ENCODE data around the gene MAN1B1.

MAN1B1 gene

DNA sequence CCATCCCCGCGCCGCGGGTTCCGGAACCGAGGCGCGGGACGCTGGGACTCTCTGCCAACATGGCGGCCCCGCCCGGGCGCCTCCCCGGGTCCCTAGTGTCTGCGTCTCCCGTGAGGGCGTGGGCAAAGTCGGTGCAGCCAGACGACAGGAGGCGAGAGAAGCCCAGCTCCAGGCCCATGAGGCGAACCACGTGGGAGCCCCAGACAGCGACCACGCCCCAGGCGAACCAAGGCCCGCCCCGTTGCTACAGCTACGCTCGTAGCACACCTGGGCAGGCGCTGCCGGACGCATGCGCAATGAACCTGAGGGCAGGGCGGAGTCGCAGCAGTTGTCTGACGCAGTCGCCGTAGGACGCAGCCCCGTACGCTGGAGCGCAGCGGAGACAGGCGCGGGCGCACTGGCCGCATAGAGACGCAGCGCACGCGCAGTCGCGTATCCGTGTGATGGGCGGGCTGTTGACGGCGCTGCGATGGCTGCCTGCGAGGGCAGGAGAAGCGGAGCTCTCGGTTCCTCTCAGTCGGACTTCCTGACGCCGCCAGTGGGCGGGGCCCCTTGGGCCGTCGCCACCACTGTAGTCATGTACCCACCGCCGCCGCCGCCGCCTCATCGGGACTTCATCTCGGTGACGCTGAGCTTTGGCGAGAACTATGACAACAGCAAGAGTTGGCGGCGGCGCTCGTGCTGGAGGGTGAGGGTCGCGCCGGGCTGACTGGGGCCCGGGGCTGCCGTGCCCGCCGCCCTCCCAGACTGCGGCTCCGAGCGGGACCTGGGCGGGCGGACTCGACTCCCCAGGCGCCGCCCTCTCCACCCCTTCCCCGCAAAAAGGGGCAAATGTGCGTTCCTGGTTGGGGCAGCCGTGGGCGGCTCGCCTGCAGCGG is at the start of gene MAN1B1:
Gene MAN1B1 (plus strand): TSS at position 455 of the 878 bp plus-strand sequence. CDS start 15 bp downstream, at position 470.
- DNase-seq: peak; percentile 99

DNA sequence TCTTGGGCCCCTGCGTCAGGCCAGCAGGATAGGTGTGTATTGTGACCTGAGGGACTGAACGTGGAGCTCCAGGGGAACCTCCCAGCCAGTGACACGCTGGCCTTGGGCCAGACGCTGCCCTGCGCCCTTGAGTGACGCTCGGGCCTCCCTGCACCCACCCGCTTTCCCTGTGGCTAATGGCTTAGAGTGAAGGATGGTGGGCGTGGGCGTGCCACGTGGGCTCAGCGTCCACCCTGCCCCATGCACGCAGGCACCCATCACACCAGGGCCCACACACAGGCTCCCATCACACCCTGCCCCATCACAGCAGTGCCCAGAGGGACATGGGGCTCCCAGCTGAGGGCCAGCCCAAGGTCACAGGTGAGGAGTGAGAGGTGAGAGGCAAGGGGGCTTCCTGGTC is 49.8 kb upstream of the MAN1B1 start:
- DNase-seq: no peak

- no peak for DNase-seq
Observed at GRCh38 chr9:137037483-137037882, 49.3 kb upstream of the MAN1B1 start.

- DNase-seq: no peak
Observed at GRCh38 chr9:137038916-137039315, 47.9 kb upstream of the MAN1B1 start.

DNA sequence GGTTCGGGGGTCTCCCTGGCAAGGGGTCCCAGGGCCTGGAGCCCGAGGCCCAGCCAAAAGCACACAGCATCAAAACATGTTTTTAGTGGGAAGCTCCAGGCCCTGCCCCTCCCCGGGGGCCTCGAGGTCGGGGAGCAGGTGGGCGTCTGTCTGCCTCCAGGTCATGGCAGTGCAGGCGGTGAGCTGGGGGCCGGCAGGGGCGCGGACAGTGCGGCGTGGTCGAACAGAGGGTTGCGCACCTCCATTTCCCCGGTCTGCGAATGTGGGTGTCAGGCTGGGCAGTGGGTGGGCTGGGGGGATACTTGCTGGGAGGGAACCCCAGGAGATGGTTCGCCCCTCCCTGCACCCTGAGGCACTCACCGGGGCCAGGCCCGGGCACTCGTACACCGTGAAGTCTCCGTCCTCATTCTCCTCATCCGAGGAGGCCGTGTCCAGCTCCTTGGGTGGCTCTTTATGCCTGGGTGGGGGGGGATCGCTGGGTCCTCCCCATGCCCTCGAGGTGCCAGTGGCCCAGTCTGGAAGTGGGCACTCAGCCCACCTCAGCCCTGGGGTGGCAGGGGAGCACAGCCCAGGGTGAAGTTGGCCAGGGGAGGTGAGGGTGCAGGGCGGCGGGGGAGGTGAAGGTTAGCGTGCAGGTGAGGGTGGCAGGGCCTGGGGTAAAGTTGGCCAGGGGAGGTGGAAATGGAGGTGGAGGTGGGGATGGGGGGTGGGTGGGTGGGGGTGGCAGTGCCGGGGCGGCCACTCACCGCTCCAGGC is 47.0 kb upstream of the MAN1B1 start:
- DNase-seq: no peak

GRCh38 chr9:137040568-137040967 is 46.2 kb upstream of the MAN1B1 start:
- no peak for DNase-seq

DNA sequence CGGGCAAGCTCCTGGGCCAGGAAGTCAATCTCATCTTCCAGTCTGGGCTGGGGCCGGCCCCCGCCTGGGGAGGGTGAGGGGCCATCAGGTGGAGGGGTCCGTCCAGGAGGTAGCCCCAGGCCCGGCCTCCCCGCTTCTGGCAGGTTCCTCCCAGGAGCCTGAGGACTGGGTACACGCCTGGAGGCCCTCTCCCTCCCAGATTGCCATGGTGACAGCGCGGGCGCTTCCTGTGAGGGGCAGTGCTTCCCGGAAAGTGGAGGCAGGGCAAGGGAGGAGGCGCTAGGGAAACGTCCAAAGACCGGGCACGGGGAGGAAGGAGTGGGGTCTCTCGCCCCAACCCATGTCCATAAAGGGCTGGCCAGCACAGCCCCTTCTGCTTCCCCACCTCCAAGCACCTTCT is 45.7 kb upstream of the MAN1B1 start:
- DNase-seq: no peak

DNA sequence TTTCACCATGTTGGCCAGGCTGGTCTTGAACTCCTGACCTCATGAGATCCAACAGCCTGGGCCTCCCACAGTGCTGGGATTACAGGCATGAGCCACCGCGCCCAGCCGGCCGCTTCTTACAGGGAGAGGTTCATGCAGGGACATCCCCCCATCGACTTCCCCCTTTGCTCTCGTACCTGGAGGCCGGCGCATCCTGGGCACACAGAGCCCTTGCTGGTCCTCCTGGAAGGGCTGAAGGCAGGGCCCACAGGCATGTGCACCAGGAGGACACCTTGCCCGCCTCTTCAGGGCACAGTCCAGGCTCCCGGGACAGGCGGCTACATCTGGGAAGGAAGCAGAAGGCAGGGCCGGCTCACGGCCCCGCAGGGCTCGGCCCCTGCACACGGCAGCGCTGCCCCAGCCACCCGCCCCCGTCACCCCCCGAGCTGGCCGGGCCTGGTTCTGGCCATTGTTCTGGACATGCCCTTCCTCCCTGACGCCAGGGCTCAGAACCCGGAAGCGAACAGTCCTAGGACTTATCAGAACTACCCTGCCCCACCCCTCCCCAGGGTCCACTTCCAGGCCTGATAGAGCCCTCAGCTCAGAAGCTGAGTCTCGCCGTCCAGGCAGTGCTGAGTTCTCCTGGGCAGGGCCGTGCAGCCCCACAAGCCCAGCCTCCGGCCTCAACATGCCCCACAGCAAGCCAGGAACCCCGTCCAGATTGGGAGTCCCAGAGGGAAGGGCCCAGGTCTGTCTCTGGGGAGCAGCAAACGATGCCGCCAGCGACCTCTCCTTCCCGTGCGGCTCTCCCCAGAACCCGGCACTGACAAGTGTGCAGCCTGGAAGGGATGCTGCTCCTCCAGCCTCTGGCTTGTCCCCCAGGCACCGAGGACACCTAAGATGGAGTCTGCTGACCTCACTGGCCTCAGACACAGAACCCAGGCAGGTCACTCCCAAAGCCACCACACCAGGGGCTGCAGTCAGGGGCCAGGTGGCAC is 43.7 kb upstream of the MAN1B1 start:
- no peak for DNase-seq

GRCh38 chr9:137044037-137044436 is 42.7 kb upstream of the MAN1B1 start:
- no peak for DNase-seq

GRCh38 chr9:137044502-137045177 is 42.1 kb upstream of the MAN1B1 start:
- no peak for DNase-seq

DNA sequence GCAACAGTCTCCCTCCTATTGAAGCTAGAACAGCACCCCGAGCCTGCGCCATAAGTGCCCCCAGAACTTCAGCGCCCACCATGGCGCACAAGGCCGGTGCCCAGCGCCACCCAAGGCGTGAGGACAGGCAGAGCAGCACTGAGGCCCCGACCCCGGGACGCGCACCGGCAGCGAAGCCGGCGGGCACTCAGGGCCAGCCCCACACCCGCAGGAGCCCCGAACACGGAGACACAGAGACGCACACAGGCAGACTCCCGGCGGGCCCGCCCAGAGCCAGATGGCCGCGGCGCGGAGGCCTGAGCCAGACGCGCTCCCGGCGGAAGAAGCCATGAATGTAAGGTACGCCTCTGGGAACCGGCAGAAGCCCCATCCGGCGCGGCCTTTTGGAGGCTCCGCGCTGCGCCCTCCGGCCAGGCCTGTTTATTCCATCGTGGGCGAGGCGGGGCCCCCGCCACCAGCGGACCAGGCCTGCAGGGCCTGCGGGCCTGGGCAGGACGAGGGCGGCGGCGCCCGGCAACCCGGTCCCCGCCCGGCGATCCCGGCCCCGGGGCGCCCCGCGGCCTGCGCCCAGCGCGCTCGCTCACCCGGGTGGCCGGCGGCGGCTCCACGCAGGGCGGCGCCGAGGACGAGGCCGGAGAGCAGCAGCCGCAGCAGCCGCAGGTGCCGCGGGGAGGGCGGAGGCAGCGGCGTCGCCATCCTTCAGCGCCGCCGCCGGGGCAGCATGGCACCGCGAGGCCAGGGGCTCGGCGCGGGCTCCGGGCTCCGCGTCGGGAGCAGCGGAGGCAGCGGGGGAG is 41.3 kb upstream of the MAN1B1 start:
- DNase-seq: no peak

GRCh38 chr9:137046088-137046787 is 40.5 kb upstream of the MAN1B1 start, which contains the start of gene NPDC1:
Gene NPDC1 (minus strand): TSS chr9:137046177. CDS start chr9:137045989, 188 bp downstream.
- peak; percentile 61 for DNase-seq

DNA sequence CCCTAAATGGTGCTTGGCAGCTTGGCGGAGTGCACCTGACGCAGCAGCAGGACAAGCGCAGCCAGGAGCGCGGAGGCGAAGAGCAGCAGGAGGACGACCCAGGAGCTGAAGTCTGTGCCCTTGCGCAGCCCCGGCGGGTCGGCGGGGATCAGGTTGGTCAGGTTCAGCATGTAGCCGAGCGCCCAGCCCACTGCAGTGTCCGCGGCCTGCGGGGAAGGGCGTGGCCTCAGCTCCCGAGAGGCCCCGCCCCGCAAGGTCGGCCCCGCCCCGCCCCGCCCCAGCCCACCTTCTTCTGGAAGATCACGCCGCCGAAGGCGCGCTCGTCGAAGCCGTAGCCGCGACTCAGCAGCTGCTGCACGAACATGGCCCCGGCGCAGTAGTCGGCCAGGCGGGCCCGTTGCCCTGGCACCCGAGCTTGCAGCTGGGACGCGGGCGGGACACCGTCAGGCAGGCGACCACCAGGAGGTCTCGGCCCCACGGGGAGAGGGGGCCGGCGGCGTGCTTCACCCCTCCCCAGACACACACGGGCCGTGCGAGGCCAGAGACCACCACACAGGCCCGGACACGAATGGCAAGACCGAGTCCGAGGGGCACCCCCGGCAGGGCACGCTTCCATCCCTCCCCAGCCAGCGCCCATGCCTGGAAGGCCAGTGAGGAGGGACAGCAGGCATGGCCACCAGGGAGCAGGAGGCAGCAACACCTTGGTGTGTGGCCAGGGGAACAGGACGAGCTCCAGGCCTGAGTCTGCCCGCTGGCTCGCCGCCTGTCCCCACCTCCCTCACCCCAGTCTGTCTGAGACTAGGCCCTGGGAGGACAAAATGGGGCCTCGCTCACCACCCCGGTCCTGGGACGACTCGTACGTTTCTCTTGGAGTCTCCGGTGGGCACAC is 37.9 kb upstream of the MAN1B1 start:
- DNase-seq: no peak

DNA sequence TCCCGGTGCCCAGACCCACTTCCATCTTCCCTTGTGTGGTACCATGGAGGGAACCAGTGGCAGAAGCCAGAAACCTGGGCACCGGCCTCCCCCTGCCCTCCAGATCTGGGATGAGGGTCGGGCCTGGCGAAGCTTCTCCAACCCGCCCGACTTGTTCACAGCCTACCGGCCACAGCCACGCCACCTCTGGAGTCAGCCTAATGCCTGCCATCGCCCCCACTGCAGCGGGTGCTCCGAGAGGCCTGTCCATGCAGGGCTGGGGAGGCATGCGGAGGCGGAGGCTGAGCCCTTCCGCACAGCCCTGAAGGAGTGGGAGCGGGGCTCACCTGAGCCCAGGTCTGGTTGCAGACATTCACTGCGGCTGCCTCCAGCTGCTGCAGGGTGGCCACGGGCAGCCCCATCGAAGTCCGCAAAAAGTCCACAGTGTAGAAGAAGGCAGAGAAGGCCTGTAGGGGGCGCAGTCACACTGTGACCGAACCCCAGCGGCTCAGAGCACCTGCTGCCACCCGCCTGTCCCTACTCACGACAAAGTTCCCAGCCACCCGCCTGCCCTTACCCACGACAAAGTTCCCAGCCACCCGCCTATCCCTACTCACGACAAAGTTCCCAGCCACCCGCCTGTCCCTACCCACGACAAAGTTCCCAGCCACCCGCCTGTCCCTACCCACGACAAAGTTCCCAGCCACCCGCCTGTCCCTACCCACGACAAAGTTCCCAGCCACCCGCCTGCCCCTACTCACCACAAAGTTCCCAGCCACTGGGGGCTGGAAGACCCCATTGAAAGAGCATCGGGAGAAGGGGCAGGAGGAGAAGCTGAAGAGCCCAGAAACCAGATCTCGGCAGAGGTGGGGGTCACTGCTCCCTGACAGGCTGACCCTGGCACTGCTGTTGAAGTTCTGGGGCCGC is 37.0 kb upstream of the MAN1B1 start:
- peak; percentile 36 for DNase-seq

GRCh38 chr9:137050570-137050969 is 36.2 kb upstream of the MAN1B1 start:
- no peak for DNase-seq

- no peak for DNase-seq
Observed at GRCh38 chr9:137051145-137051724, 35.5 kb upstream of the MAN1B1 start.

DNA sequence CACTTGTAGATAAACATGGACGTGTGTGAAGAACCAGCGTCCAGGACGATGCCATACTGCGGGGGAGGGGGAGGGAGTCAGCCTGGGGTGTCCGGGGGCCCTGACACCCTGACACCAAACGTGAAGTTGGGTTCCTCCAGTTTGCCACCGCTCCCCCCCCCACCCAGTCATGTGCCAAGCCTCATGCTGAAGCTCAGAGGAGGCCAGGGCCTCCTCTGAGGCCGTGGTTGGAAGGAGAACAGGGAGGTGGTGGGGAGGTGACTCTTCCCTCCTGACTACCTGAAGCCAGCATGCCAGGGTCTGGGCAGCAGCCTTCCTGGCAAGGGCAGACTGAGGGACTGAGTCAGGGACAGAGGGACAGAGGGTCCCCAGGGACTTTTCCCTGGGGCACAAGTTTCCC is 34.5 kb upstream of the MAN1B1 start:
- no peak for DNase-seq

All from NCI-H1436 (cell line).